ENCODE results near the gene CABLES1. TPM values are rescaled to one million over a fixed set of nuclear protein-coding genes. Genes with fewer than 3 reads are reported as not detected.

The CABLES1 gene
- total RNA-seq, 1 donor from 2014 or later, result 3.1 TPM

DNA sequence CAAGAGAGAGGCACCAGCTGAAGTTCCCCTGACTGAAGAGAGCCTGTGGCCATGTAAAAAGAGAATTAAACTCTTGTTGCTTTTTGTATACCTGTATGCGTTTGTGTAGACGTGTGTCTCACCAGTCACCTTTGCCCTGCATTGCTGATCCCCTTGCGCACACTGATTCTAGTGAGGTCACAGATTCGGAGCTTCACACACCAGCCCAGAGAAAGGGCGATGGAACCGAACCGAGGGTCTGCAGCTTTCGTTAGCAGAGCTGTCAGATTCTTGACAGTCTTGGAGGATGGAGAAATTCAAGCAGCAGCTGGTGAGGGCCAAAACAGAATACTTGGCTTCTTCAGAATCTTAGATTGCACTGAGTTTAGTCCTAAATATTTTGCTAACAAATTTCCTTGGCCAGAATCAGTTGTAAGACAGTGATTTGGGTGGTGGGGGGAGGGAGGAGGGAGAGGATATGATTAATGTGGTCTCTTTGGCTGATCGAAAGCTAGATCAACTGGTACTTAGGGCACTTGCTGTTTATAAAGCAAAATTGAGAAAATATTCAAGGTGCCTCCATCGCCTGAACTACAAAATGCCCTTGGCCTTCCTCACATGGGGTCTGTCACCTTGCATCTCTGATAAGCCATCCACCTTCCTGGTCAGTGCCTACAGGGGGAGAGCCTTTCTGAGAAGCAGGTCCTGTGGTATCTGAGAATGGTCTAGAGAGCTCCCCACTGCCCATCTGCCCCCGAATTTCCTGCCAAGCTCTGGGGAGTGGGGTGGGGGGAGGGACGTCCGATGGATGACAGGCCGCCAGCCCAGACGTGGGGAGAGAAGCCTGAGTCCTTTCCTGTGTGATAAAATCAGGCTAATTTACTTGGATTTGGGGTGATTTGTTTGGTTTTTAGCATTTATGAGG, 123.5 kb downstream of the CABLES1 start:
- Mint-ChIP-seq H3K9me3 (ENCODE audit: unreplicated experiment) (peaks cover 2% of the 10 kb centered on the region), H3K4me1 (ENCODE audit: low read depth, unreplicated experiment) (peaks cover 26% of the 10 kb centered on the region), H3K27ac (ENCODE audit: unreplicated experiment) (peak overlapping the region; percentile 21), H3K4me3 (ENCODE audit: unreplicated experiment) (no peak overlapping the region), H3K36me3 (ENCODE audit: unreplicated experiment) (no peaks in the 10 kb centered on the region), H3K27me3 (ENCODE audit: unreplicated experiment) (peaks cover 4% of the 10 kb centered on the region)
- TF ChIP-seq, protein P1, sequence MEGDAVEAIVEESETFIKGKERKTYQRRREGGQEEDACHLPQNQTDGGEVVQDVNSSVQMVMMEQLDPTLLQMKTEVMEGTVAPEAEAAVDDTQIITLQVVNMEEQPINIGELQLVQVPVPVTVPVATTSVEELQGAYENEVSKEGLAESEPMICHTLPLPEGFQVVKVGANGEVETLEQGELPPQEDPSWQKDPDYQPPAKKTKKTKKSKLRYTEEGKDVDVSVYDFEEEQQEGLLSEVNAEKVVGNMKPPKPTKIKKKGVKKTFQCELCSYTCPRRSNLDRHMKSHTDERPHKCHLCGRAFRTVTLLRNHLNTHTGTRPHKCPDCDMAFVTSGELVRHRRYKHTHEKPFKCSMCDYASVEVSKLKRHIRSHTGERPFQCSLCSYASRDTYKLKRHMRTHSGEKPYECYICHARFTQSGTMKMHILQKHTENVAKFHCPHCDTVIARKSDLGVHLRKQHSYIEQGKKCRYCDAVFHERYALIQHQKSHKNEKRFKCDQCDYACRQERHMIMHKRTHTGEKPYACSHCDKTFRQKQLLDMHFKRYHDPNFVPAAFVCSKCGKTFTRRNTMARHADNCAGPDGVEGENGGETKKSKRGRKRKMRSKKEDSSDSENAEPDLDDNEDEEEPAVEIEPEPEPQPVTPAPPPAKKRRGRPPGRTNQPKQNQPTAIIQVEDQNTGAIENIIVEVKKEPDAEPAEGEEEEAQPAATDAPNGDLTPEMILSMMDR (IDR thresholded peaks at IDR 0.05; ENCODE audit: partially characterized antibody, unreplicated experiment), result no peak
- DNase-seq, result no peak

DNA sequence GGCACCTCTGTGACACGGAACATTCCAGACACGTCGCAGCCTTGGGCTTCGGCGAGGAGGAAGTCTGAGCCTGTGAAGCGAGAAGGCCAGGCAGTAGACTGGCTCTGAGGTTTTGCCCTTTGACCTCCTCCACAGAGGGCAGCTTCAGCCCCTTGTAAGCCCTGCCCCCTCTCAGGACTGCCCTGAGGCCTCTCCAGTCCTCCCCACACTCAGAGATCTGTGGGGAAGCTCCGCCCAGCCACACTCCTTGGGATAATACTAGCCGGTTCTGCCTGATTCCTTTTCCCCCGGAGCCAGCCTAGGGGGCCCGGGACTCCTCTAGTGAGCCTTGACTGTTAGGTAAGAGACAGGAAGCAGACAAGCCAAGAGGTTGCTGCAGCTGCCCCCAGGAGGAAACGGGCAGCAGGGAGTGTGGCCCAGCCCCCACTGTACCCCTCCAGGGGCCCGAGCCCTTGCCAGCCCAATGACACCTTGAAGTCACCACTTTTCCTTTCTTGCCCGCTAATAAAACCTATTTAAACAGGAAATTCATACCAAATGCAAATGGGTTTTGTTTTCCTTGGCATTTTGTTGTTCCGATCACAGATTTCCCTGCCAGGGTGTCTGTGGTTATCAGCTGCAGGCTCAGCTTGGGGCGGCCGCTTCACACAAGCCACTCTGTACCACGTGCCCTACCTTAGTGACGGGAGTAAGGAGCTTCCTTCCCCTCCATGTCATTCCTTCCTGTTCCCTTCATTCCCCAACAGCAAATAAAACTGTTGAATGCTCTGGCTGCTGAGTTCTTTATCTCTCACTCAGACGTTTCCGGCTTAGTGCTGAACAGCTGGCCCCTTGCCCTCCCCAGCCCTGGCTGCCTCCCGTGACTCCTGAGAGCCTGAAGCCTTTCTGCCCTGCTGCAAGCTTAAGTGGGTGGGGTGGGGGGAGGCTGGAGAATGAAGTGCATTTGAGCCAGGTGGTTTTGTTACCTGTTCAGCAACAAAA, 124.7 kb downstream of the CABLES1 start:
- peak; percentile 61 for DNase-seq
- peak overlapping the region; percentile 21 for H3K27ac Mint-ChIP-seq (ENCODE audit: unreplicated experiment)
- TF ChIP-seq, protein P1 (IDR thresholded peaks at IDR 0.05; ENCODE audit: partially characterized antibody, unreplicated experiment), result no peak
- peak overlapping the region; percentile 31 for H3K4me3 Mint-ChIP-seq (ENCODE audit: unreplicated experiment)
- peaks cover 1% of the 10 kb centered on the region for H3K36me3 Mint-ChIP-seq (ENCODE audit: unreplicated experiment)
- peaks cover 26% of the 10 kb centered on the region for H3K4me1 Mint-ChIP-seq (ENCODE audit: low read depth, unreplicated experiment)
- H3K9me3 Mint-ChIP-seq (ENCODE audit: unreplicated experiment), result peaks cover 3% of the 10 kb centered on the region
- H3K27me3 Mint-ChIP-seq (ENCODE audit: unreplicated experiment), result peaks cover 5% of the 10 kb centered on the region

DNA sequence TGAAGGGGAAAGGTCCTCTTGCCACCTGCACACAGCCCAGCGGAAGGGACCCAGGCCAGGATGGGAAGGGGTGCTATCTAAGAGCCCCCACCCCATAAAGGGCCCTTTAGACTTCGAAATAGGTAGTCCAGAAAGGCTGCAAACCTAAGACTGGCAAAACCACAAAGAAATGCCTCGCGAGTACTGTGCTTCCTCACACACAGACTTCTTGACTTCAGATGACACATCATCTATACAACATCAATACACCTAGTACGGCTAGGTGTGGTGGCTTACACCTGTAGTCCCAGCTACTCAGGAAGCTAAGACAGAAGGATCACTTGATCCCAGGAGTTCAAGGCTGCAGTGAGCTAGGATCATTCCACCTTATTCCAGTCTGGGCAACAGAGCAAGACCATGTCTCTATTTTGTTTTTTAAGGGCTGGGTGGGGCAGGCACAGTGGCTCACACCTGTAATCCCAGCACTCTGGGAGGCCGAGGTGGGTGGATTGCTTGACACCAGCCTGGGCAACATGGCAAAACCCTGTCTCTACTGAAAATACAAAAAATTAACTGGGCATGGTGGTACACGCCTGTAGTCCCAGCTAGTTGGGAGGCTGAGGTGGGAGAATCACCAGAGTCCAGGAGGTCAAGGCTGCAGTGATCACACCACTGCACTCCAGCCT, 125.8 kb downstream of the CABLES1 start:
- H3K9me3 Mint-ChIP-seq (ENCODE audit: unreplicated experiment), result peaks cover 2% of the 10 kb centered on the region
- H3K27me3 Mint-ChIP-seq (ENCODE audit: unreplicated experiment), result peaks cover 6% of the 10 kb centered on the region
- peaks cover 5% of the 10 kb centered on the region for H3K36me3 Mint-ChIP-seq (ENCODE audit: unreplicated experiment)
- H3K4me1 Mint-ChIP-seq (ENCODE audit: low read depth, unreplicated experiment), result peaks cover 26% of the 10 kb centered on the region
- H3K4me3 Mint-ChIP-seq (ENCODE audit: unreplicated experiment), result no peak overlapping the region
- no peak overlapping the region for H3K27ac Mint-ChIP-seq (ENCODE audit: unreplicated experiment)
- TF ChIP-seq, protein P1 (IDR thresholded peaks at IDR 0.05; ENCODE audit: partially characterized antibody, unreplicated experiment), result no peak
- no peak for DNase-seq

DNA sequence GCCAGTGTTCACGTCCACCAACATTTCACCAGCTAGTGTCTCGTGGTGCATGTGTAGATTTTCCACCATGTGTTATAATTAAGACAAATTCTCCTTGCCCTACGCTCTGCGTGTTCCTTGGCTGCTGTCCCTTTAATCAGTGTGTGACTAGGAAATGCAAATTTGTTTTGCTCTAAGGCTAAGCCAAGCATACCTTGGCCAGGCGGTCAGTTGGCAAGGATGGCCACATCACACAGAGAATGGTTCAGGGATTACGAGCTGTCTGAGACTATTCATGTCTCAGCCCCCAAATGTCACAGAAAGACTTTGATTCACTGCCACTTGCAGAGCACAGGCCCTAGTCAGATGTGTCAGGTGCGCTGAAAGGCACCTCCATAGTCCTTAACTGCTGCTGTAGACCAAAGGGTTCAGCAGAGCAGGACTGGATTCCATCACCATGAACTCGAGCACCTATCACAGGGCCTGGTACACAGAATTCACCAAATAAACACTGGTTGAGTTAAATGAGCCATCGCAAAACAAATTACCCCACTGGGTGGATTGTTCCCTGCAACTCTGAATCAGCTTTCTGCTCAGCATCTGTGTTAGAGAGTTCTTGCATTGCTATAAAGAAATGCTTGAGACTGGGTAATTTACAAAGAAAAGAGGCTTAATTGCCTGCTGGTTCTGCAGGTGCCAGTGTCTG, 128.4 kb downstream of the CABLES1 start:
- Mint-ChIP-seq H3K4me1 (ENCODE audit: low read depth, unreplicated experiment) (peaks cover 16% of the 10 kb centered on the region), H3K27ac (ENCODE audit: unreplicated experiment) (no peak overlapping the region), H3K27me3 (ENCODE audit: unreplicated experiment) (peaks cover 9% of the 10 kb centered on the region), H3K4me3 (ENCODE audit: unreplicated experiment) (no peak overlapping the region), H3K9me3 (ENCODE audit: unreplicated experiment) (peaks cover 4% of the 10 kb centered on the region), H3K36me3 (ENCODE audit: unreplicated experiment) (peaks cover 9% of the 10 kb centered on the region)
- no peak for DNase-seq
- TF ChIP-seq, protein P1 (IDR thresholded peaks at IDR 0.05; ENCODE audit: partially characterized antibody, unreplicated experiment), result no peak

Measured in glutamatergic neuron (in vitro differentiated cells).